ENCODE data around the gene NRCAM. TPM values are rescaled to one million over a fixed set of nuclear protein-coding genes. Genes with fewer than 3 reads are reported as not detected.
A peak's percentile ranks its signal among the peaks of the same experiment; 100 is the strongest.

NRCAM gene
- total and polyA plus RNA-seq, 12 donors, result 71.6 to 222 (median 148) TPM

DNA sequence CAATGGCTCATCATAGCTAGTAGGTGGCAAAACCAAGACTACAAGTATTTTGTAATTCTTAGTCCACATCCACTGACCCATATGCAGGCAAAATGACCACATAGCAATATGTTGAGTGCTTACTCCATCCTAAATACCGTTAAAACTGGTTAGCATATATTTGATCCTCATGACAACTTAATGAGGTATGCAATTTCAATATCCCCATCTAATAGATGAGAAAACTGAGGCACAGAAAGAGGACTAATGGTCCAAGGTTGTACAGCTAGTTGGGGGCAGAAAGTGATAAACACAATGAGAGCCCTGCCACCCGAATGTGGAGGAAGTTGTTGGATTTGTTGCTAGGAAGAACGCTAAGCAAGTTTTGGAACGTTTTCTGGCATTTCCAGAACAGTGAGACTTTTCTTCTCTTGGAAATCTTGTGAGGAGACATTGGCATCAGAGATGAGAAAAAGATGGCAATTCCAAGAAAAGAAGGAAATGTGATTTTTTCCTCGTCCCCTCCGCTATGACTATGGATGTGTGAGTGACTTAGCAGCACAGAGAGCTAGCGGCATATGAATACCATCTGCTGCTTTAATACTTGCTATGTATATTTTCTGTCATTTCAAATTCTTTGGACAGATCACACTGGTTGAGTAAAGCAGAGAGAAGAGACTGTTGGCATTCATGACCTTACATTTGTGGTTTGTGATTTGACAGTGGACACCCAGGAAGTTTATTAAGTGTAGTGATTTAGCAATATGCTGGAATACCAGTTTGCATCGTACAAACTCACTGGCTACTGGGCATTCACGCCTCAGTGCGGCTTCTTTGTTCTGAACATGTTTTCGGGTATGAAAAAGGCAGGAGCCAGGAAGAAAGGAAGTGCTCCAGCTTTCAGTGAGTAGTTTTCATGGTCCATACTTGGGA, 51.5 kb downstream of the NRCAM start:
- intact Hi-C loops (cut with DNase I), result no loop called here
- peaks cover 44 to 51% of the 10 kb centered on the region in 2 donors for H3K4me1 ChIP-seq (replicated peaks in 1 of 2)
- TF ChIP-seq, protein P1, sequence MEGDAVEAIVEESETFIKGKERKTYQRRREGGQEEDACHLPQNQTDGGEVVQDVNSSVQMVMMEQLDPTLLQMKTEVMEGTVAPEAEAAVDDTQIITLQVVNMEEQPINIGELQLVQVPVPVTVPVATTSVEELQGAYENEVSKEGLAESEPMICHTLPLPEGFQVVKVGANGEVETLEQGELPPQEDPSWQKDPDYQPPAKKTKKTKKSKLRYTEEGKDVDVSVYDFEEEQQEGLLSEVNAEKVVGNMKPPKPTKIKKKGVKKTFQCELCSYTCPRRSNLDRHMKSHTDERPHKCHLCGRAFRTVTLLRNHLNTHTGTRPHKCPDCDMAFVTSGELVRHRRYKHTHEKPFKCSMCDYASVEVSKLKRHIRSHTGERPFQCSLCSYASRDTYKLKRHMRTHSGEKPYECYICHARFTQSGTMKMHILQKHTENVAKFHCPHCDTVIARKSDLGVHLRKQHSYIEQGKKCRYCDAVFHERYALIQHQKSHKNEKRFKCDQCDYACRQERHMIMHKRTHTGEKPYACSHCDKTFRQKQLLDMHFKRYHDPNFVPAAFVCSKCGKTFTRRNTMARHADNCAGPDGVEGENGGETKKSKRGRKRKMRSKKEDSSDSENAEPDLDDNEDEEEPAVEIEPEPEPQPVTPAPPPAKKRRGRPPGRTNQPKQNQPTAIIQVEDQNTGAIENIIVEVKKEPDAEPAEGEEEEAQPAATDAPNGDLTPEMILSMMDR (IDR thresholded peaks at IDR 0.05), result no peak
- no peak for TF ChIP-seq POLR2A (IDR thresholded peaks at IDR 0.05)
- peak overlapping the region in 1 of 5 donors; percentile 43 for H3K27ac ChIP-seq
- no peaks in the 10 kb centered on the region for H3K36me3 ChIP-seq (replicated peaks in 1 of 2)
- WGBS, 4 donors, result 88 to 91% (median 89%) methylated on average over 11 of the region's 11 CpGs
- H3K27me3 ChIP-seq, result no peaks in the 10 kb centered on the region
- no peak for DNase-seq
- H3K9me3 ChIP-seq (replicated peaks in 1 of 3), result no peaks in the 10 kb centered on the region
- no peak overlapping the region for H3K4me3 ChIP-seq

DNA sequence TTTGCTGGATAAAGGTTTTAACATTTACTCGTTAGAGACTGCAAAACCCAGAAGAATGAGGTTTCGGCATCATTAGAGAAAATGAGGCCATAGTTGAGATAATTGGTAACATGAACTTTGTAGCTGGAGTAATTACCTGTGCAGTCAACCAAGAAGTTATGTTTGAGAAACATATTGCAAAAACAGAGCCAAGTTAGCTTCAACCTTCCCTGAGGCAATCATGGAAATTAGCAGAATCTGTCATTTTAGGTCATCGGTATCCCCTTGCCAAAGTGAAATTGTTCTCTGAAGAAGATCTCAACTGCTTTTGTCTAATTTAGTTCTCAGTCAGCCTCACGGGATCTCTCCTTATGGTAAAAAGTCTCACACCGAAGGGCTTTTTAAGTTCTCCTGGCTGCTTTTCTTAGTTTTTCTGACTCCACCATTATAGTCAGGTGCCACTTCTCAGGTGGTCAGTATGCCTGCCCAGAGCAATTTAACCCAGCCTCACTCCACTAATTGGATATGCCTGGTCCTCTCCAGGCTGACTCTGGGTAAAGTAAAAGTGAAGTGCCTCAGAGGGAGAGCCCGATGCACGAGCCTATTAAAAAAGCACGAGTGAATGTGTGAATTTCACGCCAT, 52.5 kb downstream of the NRCAM start:
- peak overlapping the region in 1 of 5 donors; percentile 39 for H3K27ac ChIP-seq
- 82 to 90% (median 86%) methylated on average over 9 of the region's 9 CpGs for WGBS, 4 donors
- TF ChIP-seq POLR2A (IDR thresholded peaks at IDR 0.05), result no peak
- TF ChIP-seq, protein P1 (IDR thresholded peaks at IDR 0.05), result no peak
- H3K27me3 ChIP-seq, result no peaks in the 10 kb centered on the region
- H3K9me3 ChIP-seq (replicated peaks in 1 of 3), result no peaks in the 10 kb centered on the region
- DNase-seq, result no peak
- intact Hi-C loops (cut with DNase I), result no loop called here
- no peaks in the 10 kb centered on the region for H3K36me3 ChIP-seq (replicated peaks in 1 of 2)
- peaks cover 43 to 48% of the 10 kb centered on the region in 2 donors for H3K4me1 ChIP-seq (replicated peaks in 1 of 2)
- H3K4me3 ChIP-seq, result no peak overlapping the region

DNA sequence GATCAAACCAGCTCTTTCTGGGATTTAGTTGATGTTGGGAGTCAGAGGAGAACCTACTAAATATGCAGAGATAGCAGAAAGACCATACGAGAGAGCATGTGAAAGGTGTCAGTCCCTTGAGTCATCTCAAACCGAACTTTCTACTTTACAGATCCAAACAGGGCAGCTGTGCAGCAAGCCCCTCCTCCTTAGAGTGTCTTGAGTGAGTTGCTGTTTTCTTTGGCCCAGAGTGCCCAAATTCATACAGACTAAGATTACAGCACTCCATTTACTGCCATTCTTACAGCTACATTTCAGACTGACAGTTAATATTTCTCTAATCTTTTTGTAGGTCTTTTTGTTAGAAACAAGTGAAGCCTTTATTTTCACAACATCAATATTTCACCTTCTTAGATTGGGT, 53.4 kb downstream of the NRCAM start:
- Histone ChIP-seq H3K36me3 (replicated peaks in 1 of 2) (no peaks in the 10 kb centered on the region), H3K27ac (peak overlapping the region in 2 of 5 donors; percentile 24 to 39), H3K9me3 (replicated peaks in 1 of 3) (no peaks in the 10 kb centered on the region), H3K4me1 (replicated peaks in 1 of 2) (peaks cover 34 to 42% of the 10 kb centered on the region in 2 donors), H3K27me3 (no peaks in the 10 kb centered on the region), H3K4me3 (no peak overlapping the region)
- TF ChIP-seq, protein P1 (IDR thresholded peaks at IDR 0.05), result no peak
- intact Hi-C loops (cut with DNase I), result no loop called here
- WGBS, 4 donors, result 17 to 34% (median 31%) methylated on average over 2 of the region's 2 CpGs
- peak in 1 of 7 donors; percentile 33 for DNase-seq

DNA sequence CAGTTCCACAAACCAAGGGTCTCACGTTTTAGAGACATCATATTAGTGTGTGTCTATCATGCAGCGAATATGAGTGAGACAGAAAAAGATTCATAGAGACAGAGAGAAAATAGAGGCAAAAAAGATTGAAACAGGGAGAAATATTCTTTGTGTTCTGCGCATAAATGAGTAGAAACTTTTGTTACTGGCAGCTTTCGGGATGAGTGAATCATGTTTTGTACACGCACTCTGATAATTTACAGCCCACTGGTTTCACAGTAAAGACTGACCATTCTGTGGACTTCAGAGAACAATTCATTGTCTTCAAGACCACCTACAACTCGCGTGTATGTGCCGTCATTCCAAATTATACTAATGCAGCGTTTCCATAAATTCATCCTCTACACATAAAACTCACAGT, 60.2 kb downstream of the NRCAM start:
- Histone ChIP-seq H3K36me3 (replicated peaks in 1 of 2) (no peaks in the 10 kb centered on the region), H3K4me3 (no peak overlapping the region)
- TF ChIP-seq, protein P1 (IDR thresholded peaks at IDR 0.05), result no peak
- TF ChIP-seq POLR2A (IDR thresholded peaks at IDR 0.05), result no peak

More for the DNA sequence above, 60.2 kb downstream of the NRCAM start:
- 86 to 92% (median 90%) methylated on average over 9 of the region's 9 CpGs for WGBS, 4 donors
- intact Hi-C loops (cut with DNase I), result no loop called here
- Histone ChIP-seq H3K9me3 (replicated peaks in 1 of 3) (no peaks in the 10 kb centered on the region), H3K4me1 (replicated peaks in 1 of 2) (peaks cover 0 to 14% of the 10 kb centered on the region in 2 donors), H3K27me3 (no peaks in the 10 kb centered on the region), H3K27ac (no peak overlapping the region)
- no peak for DNase-seq

Data from adrenal gland (tissue), 12 donors.